ENCODE results near the gene MMP25. TPM values are rescaled to one million over a fixed set of nuclear protein-coding genes. Genes with fewer than 3 reads are reported as not detected.
A peak's percentile ranks its signal among the peaks of the same experiment; 100 is the strongest.

Gene MMP25
- polyA plus RNA-seq, 1 donor (not counting 4 experiments of a cell fraction or from before 2014, with no cell fraction given): 0.09 TPM

DNA sequence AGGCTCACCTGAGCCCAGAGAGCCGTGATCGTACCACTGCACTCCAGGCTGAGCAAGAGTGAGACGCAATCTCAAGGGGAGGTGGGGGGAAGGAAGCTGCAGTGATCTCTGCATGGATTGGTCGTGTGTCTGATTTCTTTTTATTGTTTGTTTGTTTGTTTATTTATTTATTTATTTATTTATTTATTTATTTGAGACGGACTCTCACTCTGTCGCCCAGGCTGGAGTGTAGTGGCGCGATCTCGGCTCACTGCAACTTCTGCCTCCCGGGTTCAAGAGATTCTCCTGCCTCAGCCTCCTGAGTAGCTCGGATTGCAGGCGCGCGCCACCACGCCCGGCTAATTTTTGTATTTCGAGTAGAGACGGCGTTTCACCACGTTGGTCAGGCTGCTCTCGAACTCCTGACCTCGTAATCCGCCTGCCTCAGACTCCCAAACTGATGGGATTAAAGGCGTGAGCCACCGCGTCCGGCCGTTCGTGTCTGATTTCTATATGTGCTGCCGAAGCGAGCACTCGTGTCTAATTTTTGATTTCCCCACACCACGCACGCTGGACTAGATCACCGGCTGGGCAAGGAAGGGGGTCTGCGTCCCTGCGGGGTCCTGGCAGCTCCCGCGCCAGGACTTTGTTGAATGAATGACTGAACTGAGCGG lies 26.6 kb upstream of the MMP25 start:
- Histone ChIP-seq H3K36me3 (ENCODE audit: control insufficient read depth in 2 of 2, extremely low read depth in 1 of 2, insufficient read depth in 2 of 2, low read length in 2 of 2) (peaks cover 4 to 14% of the 10 kb centered on the region in 2 experiments), H3K4me3 (ENCODE audit: control insufficient read depth in 2 of 3, extremely low read depth in 1 of 3, insufficient read depth in 2 of 3, low read depth in 1 of 3, low read length in 3 of 3) (peak overlapping the region; percentile 36 to 80 (median 57)), H3K4me1 (ENCODE audit: control insufficient read depth, extremely low read depth, insufficient read depth, low read length) (peaks cover 23% of the 10 kb centered on the region), H3K9me3 (ENCODE audit: control insufficient read depth, low read depth, low read length) (no peaks in the 10 kb centered on the region), H3K4me2 (ENCODE audit: control insufficient read depth, extremely low read depth, insufficient read depth, low read depth, low read length) (peak overlapping the region; percentile 62), H2AFZ (ENCODE audit: control insufficient read depth, low read length) (peak overlapping the region; percentile 83), H3K9me1 (ENCODE audit: control insufficient read depth, extremely low read depth, insufficient read depth, low read length) (no peaks in the 10 kb centered on the region), H3K79me2 (ENCODE audit: control insufficient read depth, insufficient read depth, low read length) (no peaks in the 10 kb centered on the region), H3K27ac (ENCODE audit: control insufficient read depth, insufficient read depth, low read length) (peak overlapping the region; percentile 10), H3K9ac (ENCODE audit: control insufficient read depth, extremely low read depth, insufficient read depth, low read length) (peak overlapping the region; percentile 97), H3K27me3 (ENCODE audit: control insufficient read depth, extremely low read depth, insufficient read depth, low read length) (no peaks in the 10 kb centered on the region), H4K20me1 (ENCODE audit: control insufficient read depth, extremely low read depth, insufficient read depth, low read length) (no peaks in the 10 kb centered on the region)
- dilution Hi-C loops (cut with MboI; ENCODE audit: extremely low pct_ligation_motif_present, low sequenced_read_pairs): no loop called here
- TF ChIP-seq EZH2 (IDR thresholded peaks at IDR 0.05; ENCODE audit: low read length): no peak
- TF ChIP-seq, protein P1, sequence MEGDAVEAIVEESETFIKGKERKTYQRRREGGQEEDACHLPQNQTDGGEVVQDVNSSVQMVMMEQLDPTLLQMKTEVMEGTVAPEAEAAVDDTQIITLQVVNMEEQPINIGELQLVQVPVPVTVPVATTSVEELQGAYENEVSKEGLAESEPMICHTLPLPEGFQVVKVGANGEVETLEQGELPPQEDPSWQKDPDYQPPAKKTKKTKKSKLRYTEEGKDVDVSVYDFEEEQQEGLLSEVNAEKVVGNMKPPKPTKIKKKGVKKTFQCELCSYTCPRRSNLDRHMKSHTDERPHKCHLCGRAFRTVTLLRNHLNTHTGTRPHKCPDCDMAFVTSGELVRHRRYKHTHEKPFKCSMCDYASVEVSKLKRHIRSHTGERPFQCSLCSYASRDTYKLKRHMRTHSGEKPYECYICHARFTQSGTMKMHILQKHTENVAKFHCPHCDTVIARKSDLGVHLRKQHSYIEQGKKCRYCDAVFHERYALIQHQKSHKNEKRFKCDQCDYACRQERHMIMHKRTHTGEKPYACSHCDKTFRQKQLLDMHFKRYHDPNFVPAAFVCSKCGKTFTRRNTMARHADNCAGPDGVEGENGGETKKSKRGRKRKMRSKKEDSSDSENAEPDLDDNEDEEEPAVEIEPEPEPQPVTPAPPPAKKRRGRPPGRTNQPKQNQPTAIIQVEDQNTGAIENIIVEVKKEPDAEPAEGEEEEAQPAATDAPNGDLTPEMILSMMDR (optimal IDR thresholded peaks at IDR 0.05 in 1 of 3, IDR thresholded peaks at IDR 0.05 in 1 of 3, conservative IDR thresholded peaks at IDR 0.05 in 1 of 3; ENCODE audit: extremely low read depth in 1 of 3, insufficient read depth in 2 of 3, low read length in 3 of 3): no peak
- DNase-seq (ENCODE audit: low read depth, low spot score) (no peak), FAIRE-seq (no peak)

DNA sequence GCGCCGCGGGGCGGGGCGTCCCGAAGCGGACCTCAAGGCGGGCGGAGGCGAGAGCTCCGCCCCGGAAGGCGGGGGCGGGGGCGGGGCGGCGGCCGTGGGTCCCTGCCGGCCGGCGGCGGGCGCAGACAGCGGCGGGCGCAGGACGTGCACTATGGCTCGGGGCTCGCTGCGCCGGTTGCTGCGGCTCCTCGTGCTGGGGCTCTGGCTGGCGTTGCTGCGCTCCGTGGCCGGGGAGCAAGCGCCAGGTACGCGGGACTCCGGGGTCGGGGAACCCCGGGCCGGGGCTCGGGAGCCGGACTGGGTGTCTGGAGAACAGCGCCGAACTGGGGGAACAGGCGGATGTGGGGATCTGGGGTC lies 26.1 kb upstream of the MMP25 start, which contains the start of gene TNFRSF12A:
Gene TNFRSF12A, plus strand, starts transcription at position 122 of the 357 bp plus-strand sequence. Its CDS starts 30 bp downstream, at position 152.
- dilution Hi-C loops (cut with MboI; ENCODE audit: extremely low pct_ligation_motif_present, low sequenced_read_pairs): no loop called here

More for the DNA sequence above, 26.1 kb upstream of the MMP25 start, which contains the start of gene TNFRSF12A:
- Histone ChIP-seq H3K4me3 (ENCODE audit: control insufficient read depth in 2 of 3, extremely low read depth in 1 of 3, insufficient read depth in 2 of 3, low read depth in 1 of 3, low read length in 3 of 3) (peak within 1 kb of the TSS; percentile 80 to 85 (median 84)), H3K9me1 (ENCODE audit: control insufficient read depth, extremely low read depth, insufficient read depth, low read length) (no peaks in the 10 kb centered on the region), H3K79me2 (ENCODE audit: control insufficient read depth, insufficient read depth, low read length) (no peaks in the 10 kb centered on the region), H2AFZ (ENCODE audit: control insufficient read depth, low read length) (peak within 1 kb of the TSS; percentile 83), H3K9ac (ENCODE audit: control insufficient read depth, extremely low read depth, insufficient read depth, low read length) (peak within 1 kb of the TSS; percentile 97), H3K4me1 (ENCODE audit: control insufficient read depth, extremely low read depth, insufficient read depth, low read length) (peaks cover 23% of the 10 kb centered on the region), H3K9me3 (ENCODE audit: control insufficient read depth, low read depth, low read length) (no peaks in the 10 kb centered on the region), H4K20me1 (ENCODE audit: control insufficient read depth, extremely low read depth, insufficient read depth, low read length) (no peaks in the 10 kb centered on the region), H3K27me3 (ENCODE audit: control insufficient read depth, extremely low read depth, insufficient read depth, low read length) (no peaks in the 10 kb centered on the region), H3K36me3 (ENCODE audit: control insufficient read depth in 2 of 2, extremely low read depth in 1 of 2, insufficient read depth in 2 of 2, low read length in 2 of 2) (peaks cover 4 to 15% of the 10 kb centered on the region in 2 experiments), H3K4me2 (ENCODE audit: control insufficient read depth, extremely low read depth, insufficient read depth, low read depth, low read length) (peak within 1 kb of the TSS; percentile 81), H3K27ac (ENCODE audit: control insufficient read depth, insufficient read depth, low read length) (peak within 1 kb of the TSS; percentile 97)
- DNase-seq (ENCODE audit: low read depth, low spot score): no peak
- FAIRE-seq: no peak
- TF ChIP-seq, protein P1 (optimal IDR thresholded peaks at IDR 0.05 in 1 of 3, IDR thresholded peaks at IDR 0.05 in 1 of 3, conservative IDR thresholded peaks at IDR 0.05 in 1 of 3; ENCODE audit: extremely low read depth in 1 of 3, insufficient read depth in 2 of 3, low read length in 3 of 3): no peak
- TF ChIP-seq EZH2 (IDR thresholded peaks at IDR 0.05; ENCODE audit: low read length): no peak

All from keratinocyte (primary cell).